SH-SY5Y (cell line): Measurements from ENCODE around the gene EPHB4.

Experiments used
- GATA2 ChIP-seq: IDR thresholded peaks from 2 replicates; pipeline ENCODE4 v1.6.1; 2011; ENCODE audit warnings: mild to moderate bottlenecking, low read depth, low read length
- GATA3 ChIP-seq: IDR thresholded peaks from 2 replicates; pipeline ENCODE4 v1.6.1; 2011; ENCODE audit warnings: low read depth, mild to moderate bottlenecking, low read length, moderate library complexity

DNA sequence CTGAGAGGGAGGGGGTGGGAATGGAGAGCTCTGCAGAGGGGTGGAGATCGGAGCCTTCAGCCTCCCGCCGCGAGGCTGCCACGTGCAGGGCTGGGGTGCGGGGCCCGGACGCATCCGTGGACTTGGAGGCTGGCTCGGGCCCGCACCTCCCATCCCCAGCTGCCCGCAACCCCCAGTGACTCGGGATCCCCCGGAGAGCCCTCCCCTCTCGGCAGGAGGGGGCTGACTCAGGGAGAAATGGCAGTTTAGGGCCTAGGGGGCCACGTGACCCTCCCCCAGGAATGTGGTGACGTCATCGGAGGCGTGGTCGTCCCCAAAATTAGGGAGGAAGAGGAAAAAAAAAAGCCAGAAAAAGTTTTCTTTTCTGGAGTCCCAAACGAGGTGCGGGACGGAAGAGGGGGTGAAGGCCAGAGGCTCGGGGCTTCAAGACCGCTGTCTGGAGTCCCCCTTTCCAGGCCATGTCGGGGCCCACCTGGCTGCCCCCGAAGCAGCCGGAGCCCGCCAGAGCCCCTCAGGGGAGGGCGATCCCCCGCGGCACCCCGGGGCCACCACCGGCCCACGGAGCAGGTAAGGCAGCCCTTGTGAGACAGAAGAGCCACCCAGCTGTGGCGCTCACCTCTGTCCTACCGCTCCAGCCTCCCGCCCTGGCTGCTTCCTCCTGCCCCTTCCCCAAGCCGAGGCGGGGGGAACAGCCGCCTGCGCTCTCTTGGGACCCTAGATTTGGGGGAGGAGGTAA lies 39.9 kb upstream of the EPHB4 start, which contains the start of gene TRIP6:
- TF ChIP-seq GATA2 (no peak), GATA3 (no peak)
